Liver (tissue), 9 donors: ENCODE measurements around the gene MOGAT3. TPM values are rescaled to one million over a fixed set of nuclear protein-coding genes. Genes with fewer than 3 reads are reported as not detected.

Experiments
- DNase-seq: peaks from one replicate; pipeline ENCODE4 v3.0.0-alpha.2; 2017; ENCODE audit warnings: low spot score
- H3K27ac ChIP-seq, 2 donors: one replicate each; pipeline ENCODE4 v1.7.0; 2013; ENCODE audit warnings: inconsistent platforms in 2 of 2, low read length in 2 of 2, control low read depth in 1 of 2, low read depth in 1 of 2, mild to moderate bottlenecking in 1 of 2
- H3K27me3 ChIP-seq, 4 donors: one replicate each; pipeline versions ENCODE4 v1.6.1 to v1.7.0; 2013; ENCODE audit warnings: low read length in 3 of 4, inconsistent platforms in 1 of 4, mild to moderate bottlenecking in 1 of 4, moderate library complexity in 1 of 4; ENCODE audit not compliant: control insufficient read depth in 4 of 4, insufficient read depth in 4 of 4
- H3K36me3 ChIP-seq, 4 donors: one replicate each; pipeline versions ENCODE4 v1.6.1 to v1.7.0; 2013; ENCODE audit warnings: low read length in 3 of 4, mild to moderate bottlenecking in 3 of 4, low read depth in 1 of 4, moderate library complexity in 1 of 4; ENCODE audit not compliant: control insufficient read depth in 4 of 4, insufficient read depth in 3 of 4
- H3K4me1 ChIP-seq, 4 donors: one replicate each; pipeline versions ENCODE4 v1.6.1 to v1.7.0; 2013; ENCODE audit warnings: low read length in 3 of 4, mild to moderate bottlenecking in 3 of 4, moderate library complexity in 1 of 4; ENCODE audit not compliant: control insufficient read depth in 4 of 4, insufficient read depth in 4 of 4
- H3K4me3 ChIP-seq, 3 donors: one replicate each; pipeline versions ENCODE4 v1.6.1 to v1.7.0; 2013; ENCODE audit warnings: low read length in 3 of 3, control low read depth in 1 of 3, low read depth in 1 of 3, mild to moderate bottlenecking in 1 of 3
- H3K9ac ChIP-seq, 2 donors: one replicate each; pipeline ENCODE4 v1.7.0; 2013; ENCODE audit warnings: low read length in 2 of 2, mild to moderate bottlenecking in 2 of 2, moderate library complexity in 2 of 2, control low read depth in 1 of 2, low read depth in 1 of 2
- H3K9me3 ChIP-seq, 4 donors: one replicate each; pipeline versions ENCODE4 v1.6.1 to v1.7.0; 2013; ENCODE audit warnings: low read length in 3 of 4; ENCODE audit not compliant: control insufficient read depth in 4 of 4
- ATF3 ChIP-seq: IDR thresholded peaks from 2 replicates; pipeline ENCODE4 v1.6.1; 2016; ENCODE audit warnings: antibody characterized with exemption
- CTCF ChIP-seq: fragments of 150-350 bp; IDR thresholded peaks from 2 replicates; pipeline ENCODE4 v1.5.1; 2017; ENCODE audit warnings: improper control_type of control experiment, low read depth, low read length; ENCODE audit not compliant: missing input control
- EGR1 ChIP-seq, 2 donors: IDR thresholded peaks; 2 replicates each; pipeline ENCODE4 v1.6.1; 2016 to 2018; ENCODE audit warnings: antibody characterized with exemption in 2 of 2, low read depth in 2 of 2
- FOXA2 ChIP-seq: IDR thresholded peaks from 2 replicates; pipeline ENCODE4 v1.6.1; 2016; ENCODE audit warnings: antibody characterized with exemption
- GABPA ChIP-seq, 2 donors: IDR thresholded peaks in 1 of 2; conservative IDR thresholded peaks in 1 of 2; 2 replicates each; pipeline ENCODE4 v1.6.1; 2016; ENCODE audit warnings: antibody characterized with exemption in 2 of 2, mild to moderate bottlenecking in 1 of 2, moderate library complexity in 1 of 2
- HNF4A ChIP-seq, 2 donors: conservative IDR thresholded peaks; 2 replicates each; pipeline ENCODE4 v1.6.1; 2016; ENCODE audit warnings: antibody characterized with exemption in 2 of 2, mild to moderate bottlenecking in 2 of 2
- HNF4G ChIP-seq: IDR thresholded peaks from 2 replicates; pipeline ENCODE4 v1.6.1; 2016; ENCODE audit warnings: antibody characterized with exemption
- JUND ChIP-seq, 2 donors: IDR thresholded peaks; 2 replicates each; pipeline ENCODE4 v1.6.1; 2016; ENCODE audit warnings: antibody characterized with exemption in 2 of 2
- MAX ChIP-seq: IDR thresholded peaks from 2 replicates; pipeline ENCODE4 v1.6.1; 2016; ENCODE audit warnings: antibody characterized with exemption
- NR2F2 ChIP-seq: IDR thresholded peaks from 2 replicates; pipeline ENCODE4 v1.6.1; 2016; ENCODE audit warnings: antibody characterized with exemption
- RAD21 ChIP-seq, 2 donors: IDR thresholded peaks; 2 replicates each; pipeline ENCODE4 v1.6.1; 2016; ENCODE audit warnings: antibody characterized with exemption in 2 of 2, mild to moderate bottlenecking in 2 of 2
- REST ChIP-seq: IDR thresholded peaks from 2 replicates; pipeline ENCODE4 v1.6.1; 2016; ENCODE audit warnings: antibody characterized with exemption, mild to moderate bottlenecking
- SP1 ChIP-seq: IDR thresholded peaks from 2 replicates; pipeline ENCODE4 v1.6.1; 2018; ENCODE audit warnings: antibody characterized with exemption, mild to moderate bottlenecking
- TAF1 ChIP-seq: conservative IDR thresholded peaks from 2 replicates; pipeline ENCODE4 v1.6.1; 2016; ENCODE audit warnings: antibody characterized with exemption, mild to moderate bottlenecking
- YY1 ChIP-seq: IDR thresholded peaks from 2 replicates; pipeline ENCODE4 v1.6.1; 2016; ENCODE audit warnings: antibody characterized with exemption, mild to moderate bottlenecking
- ZBTB33 ChIP-seq: IDR thresholded peaks from 2 replicates; pipeline ENCODE4 v1.6.1; 2016; ENCODE audit warnings: antibody characterized with exemption
- WGBS: extraction: QIAGEN DNeasy Blood & Tissue Kit; methylation state at CpG from one replicate; pipeline ENCODE4 v1.1.7; 2013; 5-methylcytosine and 5-hydroxymethylcytosine counted together
- polyA plus RNA-seq, 2 donors: library from polyadenylated mRNA; stranded (reverse) in 1 of 2; unstranded in 1 of 2; fragments of 200-250 nt in 1 of 2; fragments of >200 nt in 1 of 2; fragmentation: Nextera tagmentation in 1 of 2; extraction: Ambion mirVana in 1 of 2; gene quantifications; one replicate each; pipeline versions ENCODE4 v1.2.1 to v1.2.3, GENCODE V29; 2013 to 2015
- total RNA-seq, 2 donors: library from RNA; depleted of rRNA; stranded (reverse); fragments of >200 nt; gene quantifications; one replicate each; pipeline ENCODE4 v1.2.3, GENCODE V29; 2014
- donor health status: healthy.
- donor health status: healthy.
- donor health status: healthy.
- donor health status: healthy.
- donor health status: healthy.

Gene MOGAT3
- total and polyA plus RNA-seq, 4 donors: 1.8 to 7.9 (median 3.7) TPM

- Histone ChIP-seq H3K36me3 (no peaks in the 10 kb centered on the region), H3K4me3 (no peak within 1 kb of the TSS), H3K9ac (no peak within 1 kb of the TSS), H3K27me3 (peaks cover 0 to 6% (median 2%) of the 10 kb centered on the region in 4 donors), H3K27ac (no peak within 1 kb of the TSS), H3K4me1 (peaks cover 0 to 4% (median 2%) of the 10 kb centered on the region in 4 donors), H3K9me3 (no peaks in the 10 kb centered on the region)
- WGBS: 7% methylated on average over 56 of the region's 56 CpGs
- TF ChIP-seq CTCF (no peak), JUND (IDR thresholded peaks at IDR 0.05) (no peak), RAD21 (IDR thresholded peaks at IDR 0.05) (no peak), ATF3 (no peak), TAF1 (no peak), HNF4G (no peak), HNF4A (conservative IDR thresholded peaks at IDR 0.05) (no peak), MAX (no peak), SP1 (no peak), EGR1 (IDR thresholded peaks at IDR 0.05; ENCODE audit: low read depth in 2 of 2) (no peak), YY1 (no peak), REST (no peak)
- DNase-seq: no peak
These were observed 20.6 kb downstream of the MOGAT3 start, which contains the start of gene NAT16 for GRCh38 chr7:101180130-101180755. Gene NAT16 (minus strand): TSS chr7:101180293. CDS start chr7:101174807, 5,486 bp downstream.

- Histone ChIP-seq H3K4me1 (peaks cover 0 to 4% (median 2%) of the 10 kb centered on the region in 4 donors), H3K4me3 (no peak overlapping the region)
- WGBS: 4% methylated on average over 27 of the region's 27 CpGs
These were observed 21.1 kb downstream of the MOGAT3 start for GRCh38 chr7:101179713-101180112.

More at GRCh38 chr7:101179713-101180112, 21.1 kb downstream of the MOGAT3 start:
- H3K9me3 ChIP-seq: no peaks in the 10 kb centered on the region
- no peaks in the 10 kb centered on the region for H3K36me3 ChIP-seq
- peaks cover 0 to 6% (median 2%) of the 10 kb centered on the region in 4 donors for H3K27me3 ChIP-seq
- H3K9ac ChIP-seq: no peak overlapping the region
- DNase-seq: no peak
- H3K27ac ChIP-seq: no peak overlapping the region
- TF ChIP-seq FOXA2: no peak
- no peak for TF ChIP-seq SP1
- no peak for TF ChIP-seq NR2F2
- no peak for TF ChIP-seq ZBTB33
- TF ChIP-seq MAX: no peak
- no peak for TF ChIP-seq HNF4A (conservative IDR thresholded peaks at IDR 0.05)
- TF ChIP-seq GABPA (IDR thresholded peaks at IDR 0.05 in 1 of 2, conservative IDR thresholded peaks at IDR 0.05 in 1 of 2): no peak
- TF ChIP-seq RAD21 (IDR thresholded peaks at IDR 0.05): no peak
